ENCODE results near the gene SIRT4. TPM values are rescaled to one million over a fixed set of nuclear protein-coding genes. Genes with fewer than 3 reads are reported as not detected.

Gene SIRT4
- total RNA-seq, 2 donors from 2014 or later, result 0.99 to 6.2 TPM

- Histone ChIP-seq H3K36me3 (replicated peaks in 1 of 2; ENCODE audit: insufficient read depth in 1 of 2, low read depth in 2 of 2) (no peaks in the 10 kb centered on the region), H3K27ac (no peak overlapping the region), H3K9me3 (no peaks in the 10 kb centered on the region), H3K4me3 (no peak overlapping the region), H3K4me1 (peaks cover 12% of the 10 kb centered on the region), H3K27me3 (no peaks in the 10 kb centered on the region)
- intact Hi-C loops (cut with DNase I), result no loop called here
- WGBS, 2 donors, result 81 to 86% methylated on average over 10 to 12 of the region's 12 CpGs
- no peak for ATAC-seq
- no peak for DNase-seq
- TF ChIP-seq POLR2A (IDR thresholded peaks at IDR 0.05) (no peak), CTCF (IDR thresholded peaks at IDR 0.05) (no peak)
Observed at GRCh38 chr12:120287491-120287890, 14.6 kb upstream of the SIRT4 start.

- no peak for TF ChIP-seq CTCF (IDR thresholded peaks at IDR 0.05)
- peak in 2 of 3 donors; percentile 45 to 49 for TF ChIP-seq POLR2A (IDR thresholded peaks at IDR 0.05)
- H3K36me3 ChIP-seq (replicated peaks in 1 of 2; ENCODE audit: insufficient read depth in 1 of 2, low read depth in 2 of 2), result no peaks in the 10 kb centered on the region
- peak overlapping the region; percentile 81 to 99 (median 98) for H3K27ac ChIP-seq
- WGBS, 2 donors, result 12 to 18% methylated on average over 12 to 22 of the region's 22 CpGs
- no peaks in the 10 kb centered on the region for H3K27me3 ChIP-seq
- H3K9me3 ChIP-seq, result no peaks in the 10 kb centered on the region
- DNase-seq, result peak; percentile 58 to 79 (median 72)
- intact Hi-C loops (cut with DNase I), result no loop called here
- peaks cover 18% of the 10 kb centered on the region for H3K4me1 ChIP-seq
- no peak overlapping the region for H3K4me3 ChIP-seq
- peak; percentile 27 for ATAC-seq
Observed at GRCh38 chr12:120290609-120291305, 11.4 kb upstream of the SIRT4 start.

GRCh38 chr12:120292411-120292660, 9.8 kb upstream of the SIRT4 start:
- 0% methylated on average over 17 of the region's 17 CpGs for WGBS, 2 donors
- TF ChIP-seq POLR2A (IDR thresholded peaks at IDR 0.05) (no peak), CTCF (IDR thresholded peaks at IDR 0.05) (no peak)
- Histone ChIP-seq H3K36me3 (replicated peaks in 1 of 2; ENCODE audit: insufficient read depth in 1 of 2, low read depth in 2 of 2) (no peaks in the 10 kb centered on the region), H3K4me3 (peak overlapping the region; percentile 21 to 51), H3K9me3 (no peaks in the 10 kb centered on the region), H3K27me3 (no peaks in the 10 kb centered on the region), H3K4me1 (peaks cover 18% of the 10 kb centered on the region), H3K27ac (peak overlapping the region; percentile 98 to 99 (median 99))
- intact Hi-C loops (cut with DNase I), result no loop called here
- DNase-seq, result no peak
- ATAC-seq, result peak; percentile 4

- DNase-seq (peak; percentile 79 to 91 (median 84)), ATAC-seq (peak; percentile 67)
- H3K27me3 ChIP-seq, result no peaks in the 10 kb centered on the region
- no peaks in the 10 kb centered on the region for H3K9me3 ChIP-seq
- intact Hi-C loops (cut with DNase I), result no loop called here
- H3K4me3 ChIP-seq, result peak within 1 kb of the TSS; percentile 21 to 51
- WGBS, 2 donors, result 0% methylated on average over 29 of the region's 29 CpGs
- peak within 1 kb of the TSS; percentile 98 to 99 (median 99) for H3K27ac ChIP-seq
- H3K36me3 ChIP-seq (replicated peaks in 1 of 2; ENCODE audit: insufficient read depth in 1 of 2, low read depth in 2 of 2), result no peaks in the 10 kb centered on the region
- H3K4me1 ChIP-seq, result peaks cover 18% of the 10 kb centered on the region
- TF ChIP-seq POLR2A (IDR thresholded peaks at IDR 0.05) (peak; percentile 68 to 99 (median 98)), CTCF (IDR thresholded peaks at IDR 0.05) (peak in 1 of 7 experiments; percentile 1)
Observed at GRCh38 chr12:120292661-120293531, 9.2 kb upstream of the SIRT4 start, which contains the start of gene RNU4-1. Gene RNU4-1 (minus strand): TSS chr12:120293237.

All from body of pancreas (tissue), 4 donors.